HG02943 (cell line): ENCODE data around the gene RAD51B.

Experiments
- ATAC-seq: cut with Tn5 transposase; IDR thresholded peaks from one replicate; pipeline ENCODE4 v1.9.1; 2021; ENCODE audit warnings: mild to moderate bottlenecking, low read depth, moderate library complexity; ENCODE audit not compliant: unreplicated experiment

RAD51B gene

DNA sequence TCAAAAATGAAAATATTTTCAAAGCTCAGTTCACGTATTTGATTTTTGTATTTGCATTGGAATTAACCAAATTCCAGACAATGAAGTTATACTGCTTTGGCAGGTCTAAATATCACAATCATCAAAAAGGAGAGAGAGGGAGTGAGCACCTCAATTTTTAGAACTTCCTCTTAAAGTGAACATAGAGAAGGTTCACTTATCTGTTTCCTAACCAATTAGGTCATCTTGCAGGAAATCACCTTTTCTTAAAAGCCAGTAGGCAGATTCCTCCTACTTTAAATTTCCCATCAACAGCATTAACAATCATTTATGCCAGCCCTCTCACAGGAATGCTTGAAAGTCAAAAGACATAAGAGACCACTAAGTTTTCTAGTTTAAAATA, 584.6 kb downstream of the RAD51B start:
- no peak for ATAC-seq

DNA sequence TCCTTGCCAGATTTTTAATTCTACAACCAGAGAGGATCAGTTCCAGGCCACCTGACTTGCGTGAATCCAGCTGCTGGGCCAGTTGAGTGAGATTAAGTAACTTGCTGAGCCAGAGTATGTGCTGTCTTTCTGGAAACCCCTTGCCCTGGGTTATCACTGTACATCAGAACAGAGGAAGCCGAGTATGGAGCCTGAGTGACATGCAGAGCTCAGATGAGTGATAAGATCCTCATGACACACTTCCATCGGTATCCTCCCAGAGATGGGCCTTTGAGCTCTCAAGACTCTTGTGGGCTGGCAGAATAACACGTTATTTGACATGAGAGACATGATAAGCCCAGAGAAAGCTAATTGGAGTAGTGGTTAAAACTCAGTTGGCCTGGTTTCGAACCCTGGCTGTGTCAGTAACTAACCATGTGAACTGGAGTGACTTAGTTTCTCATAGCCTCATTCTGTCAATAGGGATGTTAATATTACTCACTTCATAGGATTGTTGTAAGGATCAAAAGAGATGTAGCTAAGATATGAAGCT, 585.1 kb downstream of the RAD51B start:
- ATAC-seq: no peak

DNA sequence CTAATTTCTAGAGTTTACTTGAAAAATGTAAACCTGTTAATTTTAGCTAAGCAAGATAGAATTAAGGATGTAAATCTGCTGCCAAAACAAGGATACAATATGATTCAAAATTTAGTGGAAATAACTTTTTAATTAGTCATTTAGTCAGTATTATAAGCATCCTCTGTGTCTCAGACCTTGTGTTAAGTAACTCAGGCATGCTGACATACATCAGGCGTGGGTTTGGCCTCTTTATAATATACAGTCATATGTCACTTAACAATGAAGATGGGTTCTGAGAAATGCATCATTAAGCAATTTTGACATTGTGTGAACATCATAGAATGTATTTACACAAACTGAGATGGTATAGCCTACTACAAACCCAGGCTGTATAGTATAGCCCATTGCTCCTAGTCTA, 586.4 kb downstream of the RAD51B start:
- ATAC-seq: no peak

DNA sequence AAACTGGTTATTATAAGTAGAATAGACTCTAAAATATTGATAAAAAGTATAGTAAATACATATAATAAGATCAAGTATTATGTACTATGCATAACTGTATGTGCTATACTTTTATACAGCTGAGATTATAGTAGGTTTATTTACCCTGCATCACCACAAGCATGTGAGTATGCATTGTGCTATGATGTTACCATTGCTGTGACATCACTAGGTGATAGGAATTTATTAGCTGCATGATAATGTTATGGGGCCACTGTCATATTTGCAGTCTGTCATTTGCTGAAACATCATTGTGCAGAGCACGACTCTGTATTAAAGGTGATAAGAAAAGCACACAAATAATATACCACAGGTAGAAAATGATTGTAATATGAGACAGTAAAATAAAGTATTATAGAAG, 587.7 kb downstream of the RAD51B start:
- no peak for ATAC-seq

DNA sequence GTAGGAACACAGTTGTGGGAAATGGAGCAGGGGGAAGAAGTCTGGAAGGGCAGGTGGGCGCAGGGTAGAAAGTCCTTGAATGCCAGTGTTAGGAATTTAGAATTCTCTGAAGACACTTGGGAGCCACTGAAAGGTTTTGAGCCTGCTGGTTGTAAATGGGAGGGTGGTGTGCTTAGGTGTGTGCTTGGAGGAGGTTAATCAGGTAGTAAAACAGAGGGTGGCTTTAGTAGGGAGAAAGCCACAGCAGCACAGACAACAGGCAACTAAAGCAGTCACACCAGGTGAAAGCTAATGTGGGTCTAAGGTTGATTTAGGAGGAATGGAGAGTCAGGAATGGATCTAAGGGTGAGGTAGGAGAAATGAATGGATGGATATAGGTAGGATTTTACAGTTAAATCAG, 588.2 kb downstream of the RAD51B start:
- ATAC-seq: no peak

DNA sequence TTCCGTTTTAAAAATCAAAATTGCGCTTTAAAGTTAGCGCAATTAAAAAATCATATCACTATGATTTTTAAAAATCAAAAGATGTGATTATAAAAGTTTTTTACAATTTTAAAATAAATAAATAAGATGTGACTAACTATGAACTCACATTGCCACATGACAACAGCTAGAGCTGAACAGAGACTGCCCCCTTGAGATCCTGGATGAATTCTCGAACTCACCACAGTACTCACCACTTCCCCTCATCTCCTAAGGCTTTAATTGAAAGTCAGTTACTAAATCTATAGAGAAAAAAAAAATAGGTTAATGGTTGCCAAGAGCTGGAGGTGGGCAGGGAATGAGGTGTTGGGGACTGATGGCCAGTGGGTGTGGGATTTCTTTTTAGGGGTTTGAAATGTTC, 589.1 kb downstream of the RAD51B start:
- no peak for ATAC-seq

DNA sequence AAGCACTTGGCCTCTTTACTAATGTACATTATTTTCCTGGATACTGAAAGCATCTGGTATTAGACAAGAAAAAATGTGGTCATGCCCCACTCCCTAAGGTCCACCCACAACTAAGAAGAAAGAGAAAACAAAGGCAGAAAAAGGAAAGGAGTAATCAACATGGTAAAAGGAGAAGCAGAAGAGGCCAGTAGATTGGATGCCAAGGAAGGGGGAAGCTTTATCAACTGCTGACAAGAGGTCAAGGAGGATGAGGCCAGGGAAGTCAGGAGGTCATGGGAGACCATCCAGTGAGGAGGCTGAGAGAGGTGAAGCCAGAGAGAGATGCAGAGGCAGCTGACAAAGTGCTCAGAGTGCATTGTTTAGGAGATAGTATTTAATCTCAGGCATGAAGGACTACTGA, 589.8 kb downstream of the RAD51B start:
- ATAC-seq: no peak

DNA sequence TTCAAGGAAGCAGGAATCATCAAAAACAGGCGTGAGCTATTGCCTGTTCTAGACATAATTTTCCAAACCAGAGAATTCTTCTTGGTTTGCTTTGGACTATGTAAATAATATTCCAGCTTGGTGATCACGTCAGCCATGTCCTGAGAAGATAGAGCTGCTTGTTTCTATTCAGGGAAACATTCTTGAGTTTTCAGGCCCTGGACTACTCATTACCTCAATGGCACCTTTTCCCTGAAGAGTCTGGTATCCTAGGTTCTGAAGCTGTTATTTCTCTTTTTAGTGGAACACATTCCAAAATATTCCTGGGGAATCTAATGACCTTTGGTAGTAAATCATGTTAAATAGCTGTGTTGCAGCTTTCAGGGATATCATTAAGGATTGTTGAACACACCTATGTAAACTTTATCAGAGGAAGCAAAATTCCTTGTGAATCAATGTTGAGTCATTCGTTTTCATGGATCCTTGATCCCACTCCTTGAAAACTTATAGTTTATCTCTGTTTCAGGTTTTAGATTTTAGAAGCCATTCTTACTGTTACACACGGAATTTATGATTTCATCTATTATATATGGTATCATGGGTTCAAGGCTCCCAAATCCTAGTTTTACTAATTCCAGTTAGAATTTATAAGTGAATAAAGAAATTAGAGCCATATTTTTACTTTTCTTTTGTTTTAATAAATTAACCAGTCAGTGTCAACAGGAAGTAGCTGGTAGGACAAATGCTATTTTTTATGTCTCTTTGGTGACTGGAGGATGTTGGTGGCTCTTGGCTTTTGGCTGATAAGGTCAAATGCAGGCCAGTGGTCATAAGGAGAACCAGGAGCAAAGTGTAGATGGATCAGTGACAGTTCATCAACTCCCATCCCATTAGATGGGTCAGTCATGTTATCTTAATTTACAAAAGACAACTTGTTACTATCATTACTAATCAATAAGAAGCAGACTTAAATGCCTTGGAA, 593.2 kb downstream of the RAD51B start:
- ATAC-seq: no peak

DNA sequence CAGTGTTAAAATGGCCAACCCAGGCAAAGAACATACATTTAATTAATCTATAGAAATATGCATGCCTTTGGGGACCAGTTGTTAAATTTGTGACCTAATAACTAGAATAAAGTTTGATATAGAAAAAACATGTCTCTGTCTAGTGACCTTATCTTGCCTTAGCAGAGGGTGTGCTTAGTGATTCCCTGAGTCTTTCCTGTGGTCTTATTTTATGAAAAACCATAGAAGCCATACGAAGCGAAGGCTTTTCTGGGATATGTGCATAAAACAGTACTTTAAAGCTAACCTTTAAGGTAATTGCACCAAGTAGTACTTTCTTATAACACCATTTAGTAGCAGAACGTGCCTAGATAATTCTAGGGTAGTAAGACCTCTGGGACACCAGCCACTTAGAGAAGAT, 593.9 kb downstream of the RAD51B start:
- ATAC-seq: no peak

DNA sequence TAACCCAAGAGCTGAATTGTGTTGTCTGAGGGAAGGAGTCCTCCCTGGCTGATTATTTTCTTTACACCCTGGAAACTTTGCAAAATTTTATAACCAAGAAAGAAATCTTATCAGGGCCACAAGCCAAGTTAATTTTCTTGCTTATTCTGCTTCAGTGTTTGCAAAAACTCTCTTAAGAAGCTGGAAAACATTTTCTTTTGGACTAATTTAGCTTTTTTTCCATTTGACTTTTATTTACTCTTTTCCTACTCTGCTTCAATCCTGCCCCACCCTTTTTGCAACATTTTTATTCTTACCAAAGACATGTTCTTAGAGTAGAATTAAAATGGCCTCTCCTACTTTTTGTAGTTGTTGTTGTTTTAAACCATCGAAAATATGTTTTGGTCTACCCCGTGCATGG, 594.5 kb downstream of the RAD51B start:
- no peak for ATAC-seq

DNA sequence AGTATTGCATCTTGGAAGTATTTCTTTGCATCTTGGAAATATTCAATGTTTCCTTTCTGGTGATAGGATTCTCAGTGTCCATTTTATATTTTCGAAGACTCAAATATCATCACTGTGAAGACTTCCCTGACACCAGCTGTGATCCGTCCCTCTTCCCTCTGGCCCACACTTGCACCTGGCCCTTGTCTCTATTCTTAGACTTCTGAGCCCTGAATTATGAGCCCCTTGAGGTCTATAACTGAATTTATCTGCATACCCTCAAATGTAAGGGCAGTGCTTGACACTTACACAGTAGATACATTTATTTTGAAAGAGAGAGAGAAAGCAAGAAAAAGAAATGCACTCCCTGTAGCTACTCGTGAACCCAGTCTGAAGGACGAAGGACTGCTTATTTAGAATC, 596.6 kb downstream of the RAD51B start:
- no peak for ATAC-seq

DNA sequence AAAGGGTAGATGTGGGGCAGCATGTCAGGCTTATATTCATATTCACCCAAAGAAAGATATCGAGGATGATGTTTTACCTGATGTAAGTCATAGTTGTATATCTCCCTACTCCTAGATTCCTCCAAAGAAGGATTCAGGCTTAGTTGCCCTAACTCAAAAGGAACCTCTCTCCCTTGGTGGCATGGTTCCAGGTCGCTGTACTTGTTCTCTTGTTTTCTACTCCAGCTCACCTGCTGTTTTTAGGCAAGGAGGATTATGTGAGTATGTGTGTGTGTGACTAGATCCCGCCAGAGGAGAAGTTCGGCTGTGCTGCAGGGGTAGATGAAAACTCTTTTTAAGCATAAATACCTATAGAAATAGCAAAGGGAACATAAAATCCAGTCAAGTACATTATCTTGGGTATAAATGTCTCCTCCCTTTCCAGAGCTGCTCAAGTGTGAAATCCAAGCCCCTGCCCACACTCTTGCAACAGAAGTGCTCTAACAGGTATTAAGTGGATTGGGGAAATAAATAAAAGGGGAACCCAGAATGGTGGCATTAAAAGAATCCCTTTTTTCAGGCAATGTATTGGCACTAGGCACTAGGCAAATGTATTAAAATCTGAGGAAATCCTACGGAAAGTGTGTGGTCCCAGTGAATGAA, 597.6 kb downstream of the RAD51B start:
- no peak for ATAC-seq

DNA sequence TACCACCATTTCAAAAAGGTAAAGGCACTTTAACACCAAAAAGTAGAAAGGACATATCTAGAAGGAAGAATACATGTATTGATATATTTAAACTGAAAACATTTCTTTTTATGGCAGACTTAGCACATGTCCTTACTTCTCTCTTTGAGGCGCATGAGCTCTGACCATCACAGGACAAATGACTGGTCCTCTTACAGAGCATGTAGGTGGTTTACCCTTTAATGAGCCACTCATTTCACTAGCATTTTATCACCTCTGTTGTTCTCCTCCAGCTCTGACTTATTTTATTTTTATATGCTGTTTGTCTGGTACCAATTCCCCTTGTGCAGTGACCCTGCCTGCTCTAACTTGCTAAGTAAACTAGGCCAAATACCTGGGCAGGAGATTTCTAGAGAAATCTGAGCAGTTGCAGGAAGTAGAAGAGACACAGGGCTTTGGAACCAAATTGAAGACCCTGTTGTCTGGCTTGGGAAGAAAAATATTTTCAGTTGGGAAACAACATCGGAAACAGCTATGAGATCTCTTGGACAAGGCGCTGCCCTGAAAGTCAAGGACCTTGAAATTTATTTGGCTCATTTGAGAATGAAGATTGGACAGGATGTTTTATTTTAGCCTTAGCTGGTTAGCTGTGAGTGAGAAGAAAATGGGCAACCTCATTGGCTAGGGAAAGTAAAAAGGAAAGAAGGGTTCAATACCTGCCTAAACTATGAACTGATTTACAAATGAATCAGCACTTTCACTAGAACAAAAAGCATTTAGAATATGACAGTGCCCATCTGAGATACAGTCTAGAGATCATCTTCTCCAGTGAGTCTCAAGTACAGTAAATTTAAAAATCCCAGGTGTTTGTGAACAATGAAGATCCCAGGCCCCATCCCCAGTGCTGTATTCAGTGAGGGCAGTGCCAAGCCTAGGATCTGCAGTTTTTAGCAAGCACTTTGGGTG, 598.9 kb downstream of the RAD51B start:
- no peak for ATAC-seq

DNA sequence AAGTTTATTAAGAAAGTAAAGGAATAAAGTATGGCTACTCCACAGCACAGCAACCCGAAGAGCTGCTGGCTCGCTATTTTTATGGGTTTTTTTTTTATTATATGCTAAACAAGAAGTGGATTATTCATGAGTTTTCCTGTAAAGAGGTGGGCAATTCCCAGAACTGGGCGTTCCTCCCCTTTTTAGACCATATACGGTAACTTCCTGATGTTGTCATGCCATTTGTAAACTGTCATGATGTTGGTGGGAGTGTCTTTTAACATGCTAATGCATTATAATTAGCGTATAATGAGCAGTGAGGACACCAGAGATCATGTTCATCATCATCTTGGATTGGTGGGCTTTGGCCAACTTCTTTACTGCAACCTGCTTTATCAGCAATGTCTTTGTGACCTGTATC, 600.8 kb downstream of the RAD51B start:
- no peak for ATAC-seq

DNA sequence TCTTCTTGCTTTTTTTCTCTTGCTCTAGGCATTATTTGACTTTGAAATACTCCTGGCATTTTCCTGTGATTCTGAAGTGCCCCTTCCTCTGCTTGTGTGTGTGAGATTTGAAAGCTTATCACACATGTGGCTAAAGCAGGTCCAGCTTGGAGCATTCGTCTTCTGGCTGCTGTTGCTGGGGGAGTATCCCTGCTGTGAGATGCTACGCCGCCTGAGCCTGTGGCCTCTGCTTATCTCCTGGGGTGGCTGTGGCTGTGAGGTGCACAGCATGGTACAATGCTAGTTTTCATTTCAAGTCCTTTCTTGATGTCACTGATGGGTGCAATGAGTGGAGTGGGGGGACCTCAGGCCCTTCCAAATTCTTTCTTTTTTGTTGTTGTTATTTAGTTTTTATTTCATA, 601.5 kb downstream of the RAD51B start:
- ATAC-seq: no peak

DNA sequence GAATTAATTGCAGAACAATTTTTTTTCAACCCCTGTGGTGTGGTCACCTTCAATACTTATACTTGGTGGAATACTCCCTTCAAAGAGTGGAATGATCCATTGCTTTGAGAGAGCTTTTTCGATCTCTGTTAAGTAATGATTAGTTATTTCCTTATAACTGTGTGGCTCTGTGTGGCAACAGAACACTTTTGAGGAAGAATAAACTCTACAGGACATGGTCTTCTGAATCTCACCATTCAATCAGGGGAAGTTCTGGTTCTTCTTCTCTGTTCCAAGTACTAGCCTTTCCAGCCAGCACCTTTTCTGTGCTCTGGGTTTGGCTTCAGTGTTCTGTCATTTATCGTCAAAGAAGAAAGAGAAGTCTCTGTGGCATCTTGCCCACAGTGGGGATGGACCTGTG, 604.1 kb downstream of the RAD51B start:
- ATAC-seq: no peak

DNA sequence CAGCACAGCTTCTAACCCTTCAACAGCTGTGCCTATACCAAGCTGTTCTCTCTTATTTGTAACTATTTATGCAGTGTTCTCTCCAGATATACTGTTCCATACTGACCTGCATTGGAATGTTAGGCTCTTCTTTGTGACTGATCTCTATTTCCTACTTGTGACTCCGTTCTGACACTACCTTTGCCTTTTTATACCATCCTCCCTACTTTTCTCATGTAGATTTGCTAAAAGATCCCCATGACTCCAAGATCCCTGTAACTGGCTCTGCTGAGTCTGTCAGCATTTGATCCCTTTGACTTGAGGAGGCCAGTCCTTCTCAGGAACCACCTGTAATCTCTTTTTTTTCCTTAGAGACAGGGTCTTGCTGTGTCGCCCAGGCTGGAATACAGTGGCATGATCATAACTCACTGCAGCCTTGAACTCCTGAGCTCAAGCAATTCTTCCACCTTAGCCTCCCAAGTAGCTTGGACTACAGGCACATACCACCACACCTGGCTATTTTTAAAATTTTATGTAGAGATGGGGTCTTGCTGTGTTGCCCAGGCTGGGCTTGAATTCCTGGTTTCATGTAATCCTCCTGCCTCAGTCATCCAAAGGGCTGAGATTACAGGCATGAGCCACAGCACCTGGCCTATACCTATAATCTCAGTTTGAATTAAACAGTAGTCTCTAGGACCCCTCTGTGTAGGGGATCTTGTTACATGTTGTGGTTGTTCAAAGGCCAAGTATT, 605.0 kb downstream of the RAD51B start:
- no peak for ATAC-seq

DNA sequence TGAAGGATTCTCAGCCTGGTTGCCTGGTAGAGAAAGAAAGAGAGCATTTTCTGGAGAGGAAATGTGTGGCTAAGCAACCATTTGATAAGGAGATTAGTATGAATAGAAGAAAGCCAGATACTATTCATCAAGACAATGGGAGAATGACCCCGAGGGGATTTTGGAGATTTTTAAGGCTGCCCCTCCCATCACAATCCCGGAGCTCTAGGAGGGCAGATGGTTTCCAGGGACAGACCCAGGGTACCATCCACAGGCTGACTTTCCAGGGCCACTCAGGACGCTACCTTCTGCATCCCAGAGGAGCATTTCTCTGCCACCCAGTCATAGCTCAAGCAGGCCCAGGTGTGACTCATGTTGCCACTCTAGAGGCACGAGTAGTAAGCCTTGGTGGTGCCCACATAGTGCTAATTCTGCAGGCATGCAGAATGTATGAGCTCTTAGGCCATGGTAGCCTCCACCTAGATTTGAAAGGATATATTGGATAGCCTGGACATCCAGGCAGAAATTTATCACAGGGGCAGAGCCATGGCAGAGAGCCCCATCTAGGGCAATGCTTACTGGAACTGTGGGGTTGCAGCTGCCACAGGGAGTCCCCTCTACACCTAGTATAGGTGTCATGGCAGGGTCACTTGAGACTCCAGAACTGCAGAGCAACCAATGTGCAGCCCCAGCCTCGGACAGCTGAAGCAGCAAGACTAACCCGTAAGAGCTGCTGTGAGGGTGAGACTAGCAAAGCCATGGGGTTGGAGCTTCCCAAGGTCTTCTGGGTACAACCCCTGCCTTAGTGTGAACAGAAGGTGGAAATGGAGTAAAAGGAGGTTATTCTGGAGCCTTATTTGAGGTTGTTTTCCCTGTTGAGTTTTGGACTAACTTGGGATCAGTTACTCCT, 607.3 kb downstream of the RAD51B start:
- ATAC-seq: no peak

DNA sequence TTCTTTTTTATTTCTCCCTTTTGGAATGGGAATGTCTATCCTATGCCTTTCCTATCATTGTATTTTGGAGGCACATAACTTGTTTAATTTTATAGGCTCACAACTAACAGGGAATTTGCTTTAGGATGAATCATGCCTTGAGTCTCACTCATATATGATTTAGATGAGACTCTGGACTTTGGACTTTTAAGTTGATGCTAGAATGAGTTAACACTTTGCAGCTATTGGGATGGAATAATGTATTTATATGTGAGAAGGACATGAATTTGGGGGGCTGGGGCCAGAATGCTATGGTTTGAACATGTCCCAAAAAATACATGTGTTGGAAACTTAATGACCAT, 607.9 kb downstream of the RAD51B start:
- no peak for ATAC-seq
